Measurements from ENCODE around the gene FBXO3. TPM values are rescaled to one million over a fixed set of nuclear protein-coding genes. Genes with fewer than 3 reads are reported as not detected.
"Not testable (repeated sequence)": the region's sequence is repeated elsewhere in the genome, so short reads cannot be mapped to it uniquely, and the experiment has no call there.

The FBXO3 gene
- total and polyA plus RNA-seq, 9 donors, result 22.2 to 34.8 (median 26.2) TPM

DNA sequence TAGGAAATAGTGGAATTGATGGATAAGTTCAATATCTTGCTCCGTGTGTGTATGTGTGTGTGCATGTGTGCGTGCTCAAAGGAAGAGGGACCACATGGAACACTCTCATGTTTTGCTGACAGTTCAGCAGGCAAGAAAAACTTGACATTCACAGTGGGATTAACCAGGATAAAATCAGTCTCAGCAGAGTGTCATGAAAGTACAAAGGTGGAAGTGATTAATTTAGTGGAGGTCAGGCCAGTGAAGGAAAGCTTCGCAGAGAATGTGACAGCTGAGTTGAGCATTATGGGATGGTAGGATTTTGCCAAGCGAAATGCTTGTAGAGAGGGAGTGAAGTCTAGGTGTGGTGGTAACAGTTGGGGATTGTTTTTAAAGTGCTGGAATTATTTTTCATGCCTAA is 15.7 kb upstream of the FBXO3 start:
- DNase-seq, result no peak
- no peaks in the 10 kb centered on the region for H3K36me3 ChIP-seq (ENCODE audit: control insufficient read depth, insufficient read depth, low read length)
- no peaks in the 10 kb centered on the region for H3K27me3 ChIP-seq (ENCODE audit: control insufficient read depth, insufficient read depth, low read length)
- no peak overlapping the region for H3K4me3 ChIP-seq (ENCODE audit: low read length)
- no peak overlapping the region for H3K27ac ChIP-seq (ENCODE audit: low read length)
- 58% methylated on average over 2 of the region's 4 CpGs for WGBS (ENCODE audit: insufficient coverage)
- H3K4me1 ChIP-seq (ENCODE audit: control insufficient read depth, insufficient read depth, low read length), result no peaks in the 10 kb centered on the region
- H3K9me3 ChIP-seq (replicated peaks; ENCODE audit: control insufficient read depth, low read depth, low read length), result no peaks in the 10 kb centered on the region

DNA sequence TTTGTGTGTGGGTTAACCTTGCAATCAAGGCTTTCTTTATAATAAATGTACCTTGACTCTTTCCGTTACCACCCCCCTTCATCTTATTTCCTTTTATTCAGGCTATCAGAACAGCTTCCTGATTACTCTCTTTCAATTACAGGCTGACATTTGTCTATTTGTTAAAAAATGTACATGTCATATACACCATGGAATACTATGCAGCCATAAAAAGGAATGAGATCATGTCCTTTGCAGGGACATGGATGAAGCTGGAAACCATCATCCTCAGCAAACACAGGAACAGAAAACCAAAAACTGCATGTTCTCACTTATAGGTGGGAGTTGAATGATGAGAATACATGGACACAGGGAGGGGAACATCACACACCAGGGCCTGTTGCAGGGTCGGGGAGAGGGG is 13.8 kb upstream of the FBXO3 start:
- H3K27me3 ChIP-seq (ENCODE audit: control insufficient read depth, insufficient read depth, low read length); H3K4me1 ChIP-seq (ENCODE audit: control insufficient read depth, insufficient read depth, low read length); DNase-seq; H3K27ac ChIP-seq (ENCODE audit: low read length); H3K36me3 ChIP-seq (ENCODE audit: control insufficient read depth, insufficient read depth, low read length); H3K9me3 ChIP-seq (replicated peaks; ENCODE audit: control insufficient read depth, low read depth, low read length); H3K4me3 ChIP-seq (ENCODE audit: low read length): not testable (repeated sequence)
- 100% methylated on average over 1 of the region's 2 CpGs for WGBS (ENCODE audit: insufficient coverage)

DNA sequence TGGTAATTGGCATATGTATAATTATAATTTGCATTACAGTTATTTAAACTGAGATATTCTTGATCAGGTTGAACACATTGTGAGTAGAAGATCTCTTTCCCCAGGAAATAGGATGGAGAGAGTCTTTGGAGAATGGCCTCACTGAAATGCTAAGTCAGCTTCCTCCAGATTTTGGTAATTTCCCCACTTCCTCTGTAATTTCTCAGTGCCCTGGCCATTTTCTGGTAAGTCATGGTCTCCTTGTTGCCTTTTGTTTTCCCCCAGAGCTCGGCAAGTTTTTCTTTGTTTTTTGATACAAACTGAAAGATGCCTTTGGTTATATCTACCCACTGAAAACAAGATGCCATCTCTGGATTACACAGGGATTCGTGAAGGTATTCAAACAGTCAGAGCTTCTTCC is 12.8 kb upstream of the FBXO3 start:
- Histone ChIP-seq H3K9me3 (replicated peaks; ENCODE audit: control insufficient read depth, low read depth, low read length) (no peaks in the 10 kb centered on the region), H3K27ac (ENCODE audit: low read length) (no peak overlapping the region), H3K36me3 (ENCODE audit: control insufficient read depth, insufficient read depth, low read length) (no peaks in the 10 kb centered on the region), H3K4me1 (ENCODE audit: control insufficient read depth, insufficient read depth, low read length) (no peaks in the 10 kb centered on the region), H3K4me3 (ENCODE audit: low read length) (no peak overlapping the region), H3K27me3 (ENCODE audit: control insufficient read depth, insufficient read depth, low read length) (no peaks in the 10 kb centered on the region)
- WGBS (ENCODE audit: insufficient coverage), result 60% methylated on average over 1 of the region's 2 CpGs
- DNase-seq, result no peak

DNA sequence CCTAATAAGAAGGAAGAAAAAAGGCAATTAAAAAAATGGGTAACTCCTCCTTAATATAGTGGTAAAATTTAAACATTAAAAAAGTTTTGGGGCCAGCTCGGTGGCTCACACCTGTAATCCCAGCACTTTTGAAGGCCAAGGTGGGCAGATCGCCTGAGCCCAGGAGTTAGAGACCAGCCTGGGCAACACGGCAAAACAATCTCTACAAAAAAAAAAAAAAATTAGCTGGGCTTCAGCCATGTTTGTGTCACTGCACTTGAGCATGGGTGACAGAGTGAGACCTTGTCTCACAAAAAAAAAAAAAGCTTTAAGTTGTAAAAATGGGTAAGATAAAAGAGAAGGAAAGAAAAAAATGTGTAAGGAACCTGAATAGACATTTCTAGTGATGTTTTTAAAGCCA is 11.3 kb upstream of the FBXO3 start:
- Histone ChIP-seq H3K4me3 (ENCODE audit: low read length) (no peak overlapping the region), H3K4me1 (ENCODE audit: control insufficient read depth, insufficient read depth, low read length) (no peaks in the 10 kb centered on the region), H3K27me3 (ENCODE audit: control insufficient read depth, insufficient read depth, low read length) (no peaks in the 10 kb centered on the region), H3K27ac (ENCODE audit: low read length) (no peak overlapping the region), H3K9me3 (replicated peaks; ENCODE audit: control insufficient read depth, low read depth, low read length) (no peaks in the 10 kb centered on the region), H3K36me3 (ENCODE audit: control insufficient read depth, insufficient read depth, low read length) (no peaks in the 10 kb centered on the region)
- WGBS (ENCODE audit: insufficient coverage), result no CpG with 5 or more reads among the region's 3 CpGs
- no peak for DNase-seq

- peak; percentile 78 for DNase-seq
- peaks cover 22% of the 10 kb centered on the region for H3K27me3 ChIP-seq (ENCODE audit: control insufficient read depth, insufficient read depth, low read length)
- H3K4me1 ChIP-seq (ENCODE audit: control insufficient read depth, insufficient read depth, low read length), result peaks cover 27% of the 10 kb centered on the region
- WGBS (ENCODE audit: insufficient coverage), result 40% methylated on average over 4 of the region's 7 CpGs
- H3K36me3 ChIP-seq (ENCODE audit: control insufficient read depth, insufficient read depth, low read length), result no peaks in the 10 kb centered on the region
- no peak overlapping the region for H3K27ac ChIP-seq (ENCODE audit: low read length)
- H3K4me3 ChIP-seq (ENCODE audit: low read length), result no peak overlapping the region
- no peaks in the 10 kb centered on the region for H3K9me3 ChIP-seq (replicated peaks; ENCODE audit: control insufficient read depth, low read depth, low read length)
Measured at GRCh38 chr11:33779849-33780528, 5.7 kb upstream of the FBXO3 start.

- 6% methylated on average over 3 of the region's 5 CpGs for WGBS (ENCODE audit: insufficient coverage)
- H3K36me3 ChIP-seq (ENCODE audit: control insufficient read depth, insufficient read depth, low read length), result no peaks in the 10 kb centered on the region
- H3K27ac ChIP-seq (ENCODE audit: low read length), result no peak overlapping the region
- DNase-seq, result peak; percentile 93
- no peak overlapping the region for H3K4me3 ChIP-seq (ENCODE audit: low read length)
- H3K9me3 ChIP-seq (replicated peaks; ENCODE audit: control insufficient read depth, low read depth, low read length), result no peaks in the 10 kb centered on the region
- peaks cover 32% of the 10 kb centered on the region for H3K4me1 ChIP-seq (ENCODE audit: control insufficient read depth, insufficient read depth, low read length)
- H3K27me3 ChIP-seq (ENCODE audit: control insufficient read depth, insufficient read depth, low read length), result peaks cover 22% of the 10 kb centered on the region
Measured at GRCh38 chr11:33778675-33779074, 4.4 kb upstream of the FBXO3 start.

- 48% methylated on average over 4 of the region's 9 CpGs for WGBS (ENCODE audit: insufficient coverage)
- Histone ChIP-seq H3K9me3 (replicated peaks; ENCODE audit: control insufficient read depth, low read depth, low read length) (no peaks in the 10 kb centered on the region), H3K27ac (ENCODE audit: low read length) (no peak overlapping the region), H3K36me3 (ENCODE audit: control insufficient read depth, insufficient read depth, low read length) (no peaks in the 10 kb centered on the region), H3K4me3 (ENCODE audit: low read length) (no peak overlapping the region), H3K27me3 (ENCODE audit: control insufficient read depth, insufficient read depth, low read length) (peaks cover 22% of the 10 kb centered on the region), H3K4me1 (ENCODE audit: control insufficient read depth, insufficient read depth, low read length) (peaks cover 36% of the 10 kb centered on the region)
- no peak for DNase-seq
Measured at GRCh38 chr11:33777906-33778305, 3.6 kb upstream of the FBXO3 start.

- Histone ChIP-seq H3K36me3 (ENCODE audit: control insufficient read depth, insufficient read depth, low read length) (no peaks in the 10 kb centered on the region), H3K4me1 (ENCODE audit: control insufficient read depth, insufficient read depth, low read length) (peaks cover 36% of the 10 kb centered on the region), H3K9me3 (replicated peaks; ENCODE audit: control insufficient read depth, low read depth, low read length) (no peaks in the 10 kb centered on the region), H3K27me3 (ENCODE audit: control insufficient read depth, insufficient read depth, low read length) (peaks cover 22% of the 10 kb centered on the region), H3K4me3 (ENCODE audit: low read length) (no peak overlapping the region), H3K27ac (ENCODE audit: low read length) (no peak overlapping the region)
- WGBS (ENCODE audit: insufficient coverage), result no CpG with 5 or more reads among the region's 1 CpG
- DNase-seq, result no peak
Measured at GRCh38 chr11:33775832-33776470, 1.6 kb upstream of the FBXO3 start.

GRCh38 chr11:33775467-33775807 is 1.1 kb upstream of the FBXO3 start:
- WGBS (ENCODE audit: insufficient coverage), result 40% methylated on average over 2 of the region's 7 CpGs
- Histone ChIP-seq H3K4me3 (ENCODE audit: low read length) (no peak overlapping the region), H3K36me3 (ENCODE audit: control insufficient read depth, insufficient read depth, low read length) (peaks cover 2% of the 10 kb centered on the region), H3K27ac (ENCODE audit: low read length) (no peak overlapping the region), H3K4me1 (ENCODE audit: control insufficient read depth, insufficient read depth, low read length) (peaks cover 35% of the 10 kb centered on the region), H3K9me3 (replicated peaks; ENCODE audit: control insufficient read depth, low read depth, low read length) (no peaks in the 10 kb centered on the region), H3K27me3 (ENCODE audit: control insufficient read depth, insufficient read depth, low read length) (peaks cover 22% of the 10 kb centered on the region)
- DNase-seq, result no peak

- 1% methylated on average over 16 of the region's 23 CpGs for WGBS (ENCODE audit: insufficient coverage)
- DNase-seq, result no peak
- Histone ChIP-seq H3K9me3 (replicated peaks; ENCODE audit: control insufficient read depth, low read depth, low read length) (no peaks in the 10 kb centered on the region), H3K4me3 (ENCODE audit: low read length) (peak overlapping the region; percentile 94), H3K4me1 (ENCODE audit: control insufficient read depth, insufficient read depth, low read length) (peaks cover 30% of the 10 kb centered on the region), H3K27me3 (ENCODE audit: control insufficient read depth, insufficient read depth, low read length) (peaks cover 22% of the 10 kb centered on the region), H3K27ac (ENCODE audit: low read length) (peak overlapping the region; percentile 80), H3K36me3 (ENCODE audit: control insufficient read depth, insufficient read depth, low read length) (peaks cover 5% of the 10 kb centered on the region)
Measured at GRCh38 chr11:33774736-33775466, 581 bp upstream of the FBXO3 start.

Data from muscle of leg (tissue), 11 donors.